ENCODE results near the gene BHLHA9.

The BHLHA9 gene

GRCh38 chr17:1294157-1294717 is 24.0 kb downstream of the BHLHA9 start:
- no peak for DNase-seq (ENCODE audit: low read depth)
- no peak for TF ChIP-seq CTCF (IDR thresholded peaks at IDR 0.05; ENCODE audit: control insufficient read depth, extremely low read depth, insufficient read depth)
- no peak overlapping the region for H3K4me3 ChIP-seq (ENCODE audit: low read depth, low read length)

GRCh38 chr17:1298606-1299005 is 28.4 kb downstream of the BHLHA9 start:
- no peak for DNase-seq (ENCODE audit: low read depth)
- no peak for TF ChIP-seq CTCF (IDR thresholded peaks at IDR 0.05; ENCODE audit: control insufficient read depth, extremely low read depth, insufficient read depth)
- no peak overlapping the region for H3K4me3 ChIP-seq (ENCODE audit: low read depth, low read length)

- no peak overlapping the region for H3K4me3 ChIP-seq (ENCODE audit: low read depth, low read length)
Observed at GRCh38 chr17:1299552-1300370, 29.5 kb downstream of the BHLHA9 start.

GRCh38 chr17:1300371-1300905 is 30.2 kb downstream of the BHLHA9 start:
- TF ChIP-seq CTCF (IDR thresholded peaks at IDR 0.05; ENCODE audit: control insufficient read depth, extremely low read depth, insufficient read depth): no peak
- no peak overlapping the region for H3K4me3 ChIP-seq (ENCODE audit: low read depth, low read length)

More at GRCh38 chr17:1299552-1300370, 29.5 kb downstream of the BHLHA9 start:
- TF ChIP-seq CTCF (IDR thresholded peaks at IDR 0.05; ENCODE audit: control insufficient read depth, extremely low read depth, insufficient read depth): no peak
- DNase-seq (ENCODE audit: low read depth): no peak

GRCh38 chr17:1301546-1301945 is 31.3 kb downstream of the BHLHA9 start:
- no peak for TF ChIP-seq CTCF (IDR thresholded peaks at IDR 0.05; ENCODE audit: control insufficient read depth, extremely low read depth, insufficient read depth)
- no peak overlapping the region for H3K4me3 ChIP-seq (ENCODE audit: low read depth, low read length)
- DNase-seq (ENCODE audit: low read depth): no peak

More at GRCh38 chr17:1300371-1300905, 30.2 kb downstream of the BHLHA9 start:
- DNase-seq (ENCODE audit: low read depth): no peak

GRCh38 chr17:1302761-1303160 is 32.5 kb downstream of the BHLHA9 start:
- H3K4me3 ChIP-seq (ENCODE audit: low read depth, low read length): no peak overlapping the region
- no peak for TF ChIP-seq CTCF (IDR thresholded peaks at IDR 0.05; ENCODE audit: control insufficient read depth, extremely low read depth, insufficient read depth)

More at GRCh38 chr17:1302761-1303160, 32.5 kb downstream of the BHLHA9 start:
- DNase-seq (ENCODE audit: low read depth): no peak

Measured in LNCaP clone FGC (cell line).